ENCODE measurements around the gene ANKFY1.

DNA sequence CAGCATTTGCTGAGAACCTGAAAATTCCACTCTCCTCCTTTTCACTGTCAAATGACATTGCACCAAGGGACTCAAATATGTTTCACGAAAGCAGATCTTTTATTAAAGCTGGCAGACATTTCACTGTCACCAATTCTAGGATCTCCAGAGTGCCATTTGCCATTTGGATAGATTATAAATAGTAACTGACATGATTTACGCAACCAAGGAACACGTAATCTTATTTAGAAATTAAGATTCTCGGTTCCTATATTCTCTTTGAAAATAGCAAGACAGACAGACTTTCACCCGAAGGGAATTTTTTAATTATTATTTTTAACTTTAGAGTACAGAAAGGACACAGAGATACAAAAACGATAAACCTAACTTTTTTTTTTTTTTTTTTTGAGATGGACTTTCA is 49.6 kb downstream of the ANKFY1 start:
- TF ChIP-seq, protein P1, sequence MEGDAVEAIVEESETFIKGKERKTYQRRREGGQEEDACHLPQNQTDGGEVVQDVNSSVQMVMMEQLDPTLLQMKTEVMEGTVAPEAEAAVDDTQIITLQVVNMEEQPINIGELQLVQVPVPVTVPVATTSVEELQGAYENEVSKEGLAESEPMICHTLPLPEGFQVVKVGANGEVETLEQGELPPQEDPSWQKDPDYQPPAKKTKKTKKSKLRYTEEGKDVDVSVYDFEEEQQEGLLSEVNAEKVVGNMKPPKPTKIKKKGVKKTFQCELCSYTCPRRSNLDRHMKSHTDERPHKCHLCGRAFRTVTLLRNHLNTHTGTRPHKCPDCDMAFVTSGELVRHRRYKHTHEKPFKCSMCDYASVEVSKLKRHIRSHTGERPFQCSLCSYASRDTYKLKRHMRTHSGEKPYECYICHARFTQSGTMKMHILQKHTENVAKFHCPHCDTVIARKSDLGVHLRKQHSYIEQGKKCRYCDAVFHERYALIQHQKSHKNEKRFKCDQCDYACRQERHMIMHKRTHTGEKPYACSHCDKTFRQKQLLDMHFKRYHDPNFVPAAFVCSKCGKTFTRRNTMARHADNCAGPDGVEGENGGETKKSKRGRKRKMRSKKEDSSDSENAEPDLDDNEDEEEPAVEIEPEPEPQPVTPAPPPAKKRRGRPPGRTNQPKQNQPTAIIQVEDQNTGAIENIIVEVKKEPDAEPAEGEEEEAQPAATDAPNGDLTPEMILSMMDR (IDR thresholded peaks at IDR 0.05; ENCODE audit: low read depth, low read length) = no peak
- no peak for TF ChIP-seq POLR2A (IDR thresholded peaks at IDR 0.05; ENCODE audit: extremely low read depth, insufficient read length)
- TF ChIP-seq MYC (IDR thresholded peaks at IDR 0.05; ENCODE audit: low read depth, low read length) = no peak

Measured in NB4 (cell line).